ENCODE measurements around the gene CD6. TPM values are rescaled to one million over a fixed set of nuclear protein-coding genes. Genes with fewer than 3 reads are reported as not detected.

CD6 gene
- total RNA-seq, 1 experiment from 2014 or later = 0.23 TPM

DNA sequence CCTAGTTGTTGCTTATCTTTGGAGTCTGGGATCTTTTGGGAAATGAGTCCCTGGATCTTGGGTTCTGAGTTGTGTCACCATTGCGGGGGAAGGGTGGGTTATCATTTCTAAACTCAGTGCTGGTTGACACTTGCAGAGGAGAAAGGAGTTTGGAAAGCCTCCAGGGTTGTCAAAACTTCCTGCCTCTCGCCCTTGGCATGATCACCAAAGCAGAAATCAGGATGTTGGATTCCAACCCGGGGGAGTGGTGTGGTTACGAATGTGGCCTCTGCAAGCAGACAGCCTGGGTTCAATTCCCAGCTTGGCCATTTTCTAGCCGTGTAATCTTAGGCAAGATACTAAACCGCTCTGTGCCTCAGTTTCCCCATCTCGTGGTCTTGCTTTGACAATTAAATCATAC is 24.3 kb downstream of the CD6 start:
- H3K27me3 Mint-ChIP-seq (ENCODE audit: insufficient read depth, unreplicated experiment) = peaks cover 7% of the 10 kb centered on the region
- no peak overlapping the region for H3K27ac Mint-ChIP-seq (ENCODE audit: unreplicated experiment)
- no peaks in the 10 kb centered on the region for H3K9me3 Mint-ChIP-seq (ENCODE audit: unreplicated experiment)
- CTCF ChIA-PET = no interaction called here
- no peaks in the 10 kb centered on the region for H3K4me1 Mint-ChIP-seq (ENCODE audit: low read depth, unreplicated experiment)
- POLR2A ChIA-PET = no interaction called here
- H3K9me3 ChIP-seq = no peaks in the 10 kb centered on the region
- H3K4me1 ChIP-seq = no peaks in the 10 kb centered on the region
- H3K4me3 Mint-ChIP-seq (ENCODE audit: unreplicated experiment) = no peak overlapping the region
- H3K4me3 ChIP-seq (ENCODE audit: low read depth, low read length) = no peak overlapping the region
- H3K27me3 ChIP-seq (replicated peaks; ENCODE audit: control insufficient read depth, insufficient read depth, low read length) = no peaks in the 10 kb centered on the region; the same call in none of the 2 replicates
- no peaks in the 10 kb centered on the region for H3K36me3 Mint-ChIP-seq (ENCODE audit: insufficient read depth, unreplicated experiment)
- DNase-seq = no peak
- TF ChIP-seq, protein P1, sequence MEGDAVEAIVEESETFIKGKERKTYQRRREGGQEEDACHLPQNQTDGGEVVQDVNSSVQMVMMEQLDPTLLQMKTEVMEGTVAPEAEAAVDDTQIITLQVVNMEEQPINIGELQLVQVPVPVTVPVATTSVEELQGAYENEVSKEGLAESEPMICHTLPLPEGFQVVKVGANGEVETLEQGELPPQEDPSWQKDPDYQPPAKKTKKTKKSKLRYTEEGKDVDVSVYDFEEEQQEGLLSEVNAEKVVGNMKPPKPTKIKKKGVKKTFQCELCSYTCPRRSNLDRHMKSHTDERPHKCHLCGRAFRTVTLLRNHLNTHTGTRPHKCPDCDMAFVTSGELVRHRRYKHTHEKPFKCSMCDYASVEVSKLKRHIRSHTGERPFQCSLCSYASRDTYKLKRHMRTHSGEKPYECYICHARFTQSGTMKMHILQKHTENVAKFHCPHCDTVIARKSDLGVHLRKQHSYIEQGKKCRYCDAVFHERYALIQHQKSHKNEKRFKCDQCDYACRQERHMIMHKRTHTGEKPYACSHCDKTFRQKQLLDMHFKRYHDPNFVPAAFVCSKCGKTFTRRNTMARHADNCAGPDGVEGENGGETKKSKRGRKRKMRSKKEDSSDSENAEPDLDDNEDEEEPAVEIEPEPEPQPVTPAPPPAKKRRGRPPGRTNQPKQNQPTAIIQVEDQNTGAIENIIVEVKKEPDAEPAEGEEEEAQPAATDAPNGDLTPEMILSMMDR (IDR thresholded peaks at IDR 0.05; ENCODE audit: insufficient read depth in 1 of 2, low read depth in 1 of 2, low read length in 1 of 2, severe bottlenecking in 1 of 2, unreplicated experiment in 1 of 2) = no peak
- no peaks in the 10 kb centered on the region for H3K36me3 ChIP-seq (ENCODE audit: control insufficient read depth, insufficient read depth, low read length)
- BruUV-seq (replicated peaks) = no TSS peak
- intact Hi-C loops (cut with micrococcal nuclease; ENCODE audit: unreplicated experiment) = no loop called here

- no peaks in the 10 kb centered on the region; the same call in none of the 2 replicates for H3K27me3 ChIP-seq (replicated peaks; ENCODE audit: control insufficient read depth, insufficient read depth, low read length)
Measured at GRCh38 chr11:60996381-60997138, 25.1 kb downstream of the CD6 start.

DNA sequence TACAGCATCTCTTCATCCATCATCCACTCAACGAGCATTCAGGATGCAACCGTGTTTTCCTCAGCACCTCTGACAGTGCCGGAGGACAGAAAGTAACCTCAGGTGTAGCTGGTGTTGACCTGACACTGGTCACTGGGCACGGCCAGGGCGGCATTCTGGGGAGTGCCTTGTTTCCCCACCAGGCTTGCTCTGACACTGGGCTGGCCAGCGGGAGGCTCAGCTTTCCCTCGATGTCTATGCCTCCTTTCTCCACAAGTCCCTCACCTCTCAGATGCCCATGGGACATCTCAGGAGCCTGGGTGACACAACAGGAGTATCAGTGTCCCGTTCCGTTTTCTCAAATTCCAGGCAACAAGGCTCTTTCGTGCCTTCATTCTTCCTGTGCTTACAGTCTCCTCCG is 28.9 kb downstream of the CD6 start:
- no peak overlapping the region for H3K4me3 Mint-ChIP-seq (ENCODE audit: unreplicated experiment)
- no peaks in the 10 kb centered on the region; the same call in 1 of the 2 replicates for H3K27me3 ChIP-seq (replicated peaks; ENCODE audit: control insufficient read depth, insufficient read depth, low read length)
- H3K9me3 ChIP-seq = no peaks in the 10 kb centered on the region
- H3K36me3 ChIP-seq (ENCODE audit: control insufficient read depth, insufficient read depth, low read length) = no peaks in the 10 kb centered on the region
- H3K36me3 Mint-ChIP-seq (ENCODE audit: insufficient read depth, unreplicated experiment) = no peaks in the 10 kb centered on the region
- no peak overlapping the region for H3K27ac Mint-ChIP-seq (ENCODE audit: unreplicated experiment)
- CTCF ChIA-PET = no interaction called here
- POLR2A ChIA-PET = no interaction called here
- intact Hi-C loops (cut with micrococcal nuclease; ENCODE audit: unreplicated experiment) = no loop called here
- no peaks in the 10 kb centered on the region for H3K4me1 Mint-ChIP-seq (ENCODE audit: low read depth, unreplicated experiment)
- no peaks in the 10 kb centered on the region for H3K9me3 Mint-ChIP-seq (ENCODE audit: unreplicated experiment)
- DNase-seq = no peak
- BruUV-seq (replicated peaks) = no TSS peak
- H3K4me1 ChIP-seq = no peaks in the 10 kb centered on the region
- H3K4me3 ChIP-seq (ENCODE audit: low read depth, low read length) = no peak overlapping the region
- TF ChIP-seq, protein P1 (IDR thresholded peaks at IDR 0.05; ENCODE audit: insufficient read depth in 1 of 2, low read depth in 1 of 2, low read length in 1 of 2, severe bottlenecking in 1 of 2, unreplicated experiment in 1 of 2) = no peak
- H3K27me3 Mint-ChIP-seq (ENCODE audit: insufficient read depth, unreplicated experiment) = peaks cover 6% of the 10 kb centered on the region

More at GRCh38 chr11:60996381-60997138, 25.1 kb downstream of the CD6 start:
- no peak for DNase-seq
- Mint-ChIP-seq H3K9me3 (ENCODE audit: unreplicated experiment) (no peaks in the 10 kb centered on the region), H3K27ac (ENCODE audit: unreplicated experiment) (no peak overlapping the region), H3K36me3 (ENCODE audit: insufficient read depth, unreplicated experiment) (no peaks in the 10 kb centered on the region), H3K4me3 (ENCODE audit: unreplicated experiment) (no peak overlapping the region), H3K27me3 (ENCODE audit: insufficient read depth, unreplicated experiment) (peaks cover 8% of the 10 kb centered on the region), H3K4me1 (ENCODE audit: low read depth, unreplicated experiment) (no peaks in the 10 kb centered on the region)
- intact Hi-C loops (cut with micrococcal nuclease; ENCODE audit: unreplicated experiment) = no loop called here
- TF ChIP-seq, protein P1 (IDR thresholded peaks at IDR 0.05; ENCODE audit: insufficient read depth in 1 of 2, low read depth in 1 of 2, low read length in 1 of 2, severe bottlenecking in 1 of 2, unreplicated experiment in 1 of 2) = no peak
- POLR2A ChIA-PET = no interaction called here
- no peaks in the 10 kb centered on the region for H3K36me3 ChIP-seq (ENCODE audit: control insufficient read depth, insufficient read depth, low read length)
- no peaks in the 10 kb centered on the region for H3K9me3 ChIP-seq
- CTCF ChIA-PET = interaction anchor here (0.7 kb wide), 1 partner anchor 24 kb away, joined by 3 read pairs; no protein-coding TSS in a partner anchor
- no peaks in the 10 kb centered on the region for H3K4me1 ChIP-seq
- H3K4me3 ChIP-seq (ENCODE audit: low read depth, low read length) = no peak overlapping the region
- BruUV-seq (replicated peaks) = no TSS peak
